CD4-positive, alpha-beta T cell treated with Interleukin-17A for 4 hours (primary cell): ENCODE measurements around the gene PCDHGA8.

ENCODE experiments used
- DNase-seq: peaks from one replicate; pipeline ENCODE4 v3.0.0-alpha.2; 2020; ENCODE audit warnings: mixed read lengths

PCDHGA8 gene

GRCh38 chr5:141437221-141437620 is 44.8 kb downstream of the PCDHGA8 start:
- DNase-seq = no peak

GRCh38 chr5:141439411-141440141 is 47.1 kb downstream of the PCDHGA8 start:
- no peak for DNase-seq

GRCh38 chr5:141440341-141440740 is 47.9 kb downstream of the PCDHGA8 start:
- no peak for DNase-seq

- DNase-seq = no peak
Measured at GRCh38 chr5:141441571-141442170, 49.2 kb downstream of the PCDHGA8 start.
